Measurements from ENCODE around the gene AK3. TPM values are rescaled to one million over a fixed set of nuclear protein-coding genes. Genes with fewer than 3 reads are reported as not detected.

AK3 gene
- total and polyA plus RNA-seq, 2 donors (not counting 1 experiment from before 2014, with no cell fraction given) = 66.3 to 90.3 TPM

- Histone ChIP-seq H3K36me3 (ENCODE audit: control insufficient read depth, insufficient read depth, low read length) (no peaks in the 10 kb centered on the region), H4K20me1 (ENCODE audit: control insufficient read depth, extremely low read depth, insufficient read depth, low read length) (no peaks in the 10 kb centered on the region), H3K27ac (ENCODE audit: insufficient read depth, low read length) (no peak overlapping the region), H3K27me3 (ENCODE audit: control insufficient read depth, insufficient read depth, low read length) (no peaks in the 10 kb centered on the region), H2AFZ (ENCODE audit: low read length) (peak overlapping the region; percentile 84), H3K9me3 (ENCODE audit: control insufficient read depth, insufficient read depth, low read depth, low read length) (no peaks in the 10 kb centered on the region), H3K4me3 (replicated peaks in 1 of 4; ENCODE audit: control extremely low read depth in 1 of 4, insufficient read depth in 1 of 4, low read depth in 3 of 4, low read length in 4 of 4) (peak overlapping the region in 3 of 4 experiments; percentile 66 to 94 (median 90)), H3K9ac (ENCODE audit: insufficient read depth, low read length) (no peak overlapping the region), H3K4me2 (ENCODE audit: extremely low read depth, insufficient read depth, low read length) (peak overlapping the region; percentile 83), H3K79me2 (ENCODE audit: control insufficient read depth, insufficient read depth, low read length) (peaks cover 34% of the 10 kb centered on the region), H3K4me1 (ENCODE audit: control insufficient read depth, extremely low read depth, insufficient read depth, low read length) (no peaks in the 10 kb centered on the region)
- TF ChIP-seq, protein P1, sequence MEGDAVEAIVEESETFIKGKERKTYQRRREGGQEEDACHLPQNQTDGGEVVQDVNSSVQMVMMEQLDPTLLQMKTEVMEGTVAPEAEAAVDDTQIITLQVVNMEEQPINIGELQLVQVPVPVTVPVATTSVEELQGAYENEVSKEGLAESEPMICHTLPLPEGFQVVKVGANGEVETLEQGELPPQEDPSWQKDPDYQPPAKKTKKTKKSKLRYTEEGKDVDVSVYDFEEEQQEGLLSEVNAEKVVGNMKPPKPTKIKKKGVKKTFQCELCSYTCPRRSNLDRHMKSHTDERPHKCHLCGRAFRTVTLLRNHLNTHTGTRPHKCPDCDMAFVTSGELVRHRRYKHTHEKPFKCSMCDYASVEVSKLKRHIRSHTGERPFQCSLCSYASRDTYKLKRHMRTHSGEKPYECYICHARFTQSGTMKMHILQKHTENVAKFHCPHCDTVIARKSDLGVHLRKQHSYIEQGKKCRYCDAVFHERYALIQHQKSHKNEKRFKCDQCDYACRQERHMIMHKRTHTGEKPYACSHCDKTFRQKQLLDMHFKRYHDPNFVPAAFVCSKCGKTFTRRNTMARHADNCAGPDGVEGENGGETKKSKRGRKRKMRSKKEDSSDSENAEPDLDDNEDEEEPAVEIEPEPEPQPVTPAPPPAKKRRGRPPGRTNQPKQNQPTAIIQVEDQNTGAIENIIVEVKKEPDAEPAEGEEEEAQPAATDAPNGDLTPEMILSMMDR (conservative IDR thresholded peaks at IDR 0.05 in 1 of 2, IDR thresholded peaks at IDR 0.05 in 1 of 2; ENCODE audit: low read depth in 1 of 2, low read length in 2 of 2) = no peak
- TF ChIP-seq EZH2 (IDR thresholded peaks at IDR 0.05; ENCODE audit: low read length, missing control alignments) = no peak
- DNase-seq (ENCODE audit: low read depth in 2 of 2) = no peak
Measured at GRCh38 chr9:4742246-4742645, 1.2 kb upstream of the AK3 start.

GRCh38 chr9:4741365-4742089, 525 bp upstream of the AK3 start:
- peak overlapping the region; percentile 90 for H3K27ac ChIP-seq (ENCODE audit: insufficient read depth, low read length)
- peaks cover 38% of the 10 kb centered on the region for H3K79me2 ChIP-seq (ENCODE audit: control insufficient read depth, insufficient read depth, low read length)
- peak overlapping the region; percentile 83 for H3K4me2 ChIP-seq (ENCODE audit: extremely low read depth, insufficient read depth, low read length)
- peak overlapping the region; percentile 66 to 94 (median 82) for H3K4me3 ChIP-seq (replicated peaks in 1 of 4; ENCODE audit: control extremely low read depth in 1 of 4, insufficient read depth in 1 of 4, low read depth in 3 of 4, low read length in 4 of 4)
- no peaks in the 10 kb centered on the region for H3K4me1 ChIP-seq (ENCODE audit: control insufficient read depth, extremely low read depth, insufficient read depth, low read length)
- no peaks in the 10 kb centered on the region for H3K27me3 ChIP-seq (ENCODE audit: control insufficient read depth, insufficient read depth, low read length)
- no peak for TF ChIP-seq EZH2 (IDR thresholded peaks at IDR 0.05; ENCODE audit: low read length, missing control alignments)
- TF ChIP-seq, protein P1 (conservative IDR thresholded peaks at IDR 0.05 in 1 of 2, IDR thresholded peaks at IDR 0.05 in 1 of 2; ENCODE audit: low read depth in 1 of 2, low read length in 2 of 2) = no peak
- peak in 1 of 2 donors; percentile 4 for DNase-seq (ENCODE audit: low read depth in 2 of 2)
- H3K9me3 ChIP-seq (ENCODE audit: control insufficient read depth, insufficient read depth, low read depth, low read length) = no peaks in the 10 kb centered on the region
- H2AFZ ChIP-seq (ENCODE audit: low read length) = peak overlapping the region; percentile 84
- H4K20me1 ChIP-seq (ENCODE audit: control insufficient read depth, extremely low read depth, insufficient read depth, low read length) = no peaks in the 10 kb centered on the region
- no peaks in the 10 kb centered on the region for H3K36me3 ChIP-seq (ENCODE audit: control insufficient read depth, insufficient read depth, low read length)
- H3K9ac ChIP-seq (ENCODE audit: insufficient read depth, low read length) = peak overlapping the region; percentile 82

DNA sequence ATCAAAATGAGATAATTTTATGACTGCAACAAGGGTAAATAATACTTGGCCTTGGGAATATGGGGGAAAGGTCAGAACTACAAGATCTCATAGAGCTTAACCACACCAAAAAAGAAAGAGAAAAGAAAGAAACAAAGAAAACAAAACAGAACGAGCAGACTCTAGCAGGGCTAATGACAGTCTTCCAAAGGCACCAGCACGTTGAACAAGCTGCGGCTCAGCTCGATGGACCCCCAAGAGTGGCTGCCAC, 689 bp downstream of the AK3 start:
- no peaks in the 10 kb centered on the region for H3K4me1 ChIP-seq (ENCODE audit: control insufficient read depth, extremely low read depth, insufficient read depth, low read length)
- H3K9ac ChIP-seq (ENCODE audit: insufficient read depth, low read length) = peak overlapping the region; percentile 82
- no peaks in the 10 kb centered on the region for H3K36me3 ChIP-seq (ENCODE audit: control insufficient read depth, insufficient read depth, low read length)
- no peaks in the 10 kb centered on the region for H3K9me3 ChIP-seq (ENCODE audit: control insufficient read depth, insufficient read depth, low read depth, low read length)
- H3K79me2 ChIP-seq (ENCODE audit: control insufficient read depth, insufficient read depth, low read length) = peaks cover 41% of the 10 kb centered on the region
- TF ChIP-seq, protein P1 (conservative IDR thresholded peaks at IDR 0.05 in 1 of 2, IDR thresholded peaks at IDR 0.05 in 1 of 2; ENCODE audit: low read depth in 1 of 2, low read length in 2 of 2) = no peak
- TF ChIP-seq EZH2 (IDR thresholded peaks at IDR 0.05; ENCODE audit: low read length, missing control alignments) = no peak
- no peaks in the 10 kb centered on the region for H3K27me3 ChIP-seq (ENCODE audit: control insufficient read depth, insufficient read depth, low read length)
- H3K27ac ChIP-seq (ENCODE audit: insufficient read depth, low read length) = peak overlapping the region; percentile 90
- H3K4me2 ChIP-seq (ENCODE audit: extremely low read depth, insufficient read depth, low read length) = peak overlapping the region; percentile 44
- H2AFZ ChIP-seq (ENCODE audit: low read length) = peak overlapping the region; percentile 82
- DNase-seq (ENCODE audit: low read depth in 2 of 2) = peak in 1 of 2 donors; percentile 43
- peak overlapping the region; percentile 73 to 95 (median 92) for H3K4me3 ChIP-seq (replicated peaks in 1 of 4; ENCODE audit: control extremely low read depth in 1 of 4, insufficient read depth in 1 of 4, low read depth in 3 of 4, low read length in 4 of 4)
- no peaks in the 10 kb centered on the region for H4K20me1 ChIP-seq (ENCODE audit: control insufficient read depth, extremely low read depth, insufficient read depth, low read length)
